H9 (cell line): Measurements from ENCODE around the gene ZNF346. TPM values are rescaled to one million over a fixed set of nuclear protein-coding genes. Genes with fewer than 3 reads are reported as not detected.

Experiments used
- DNase-seq: peaks from one replicate; pipeline ENCODE4 v3.0.0-alpha.2; 2017
- H2AFZ ChIP-seq: one replicate; pipeline ENCODE4 v1.6.1; 2013; ENCODE audit warnings: mild to moderate bottlenecking, low read length, control low read depth, moderate library complexity
- H2AK5ac ChIP-seq: 2 replicates; pipeline ENCODE4 v1.6.1; 2013; ENCODE audit warnings: low read length, control low read depth, mixed read lengths; ENCODE audit not compliant: insufficient read length
- H2BK120ac ChIP-seq: one replicate; pipeline ENCODE4 v1.6.1; 2013; ENCODE audit warnings: low read depth, mild to moderate bottlenecking, low read length, control low read depth, inconsistent platforms; ENCODE audit not compliant: poor library complexity, severe bottlenecking
- H2BK12ac ChIP-seq: 2 replicates; pipeline ENCODE4 v1.6.1; 2013; ENCODE audit warnings: low read length, control low read depth, mixed read lengths, low read depth; ENCODE audit not compliant: insufficient read length
- H2BK15ac ChIP-seq: 2 replicates; pipeline ENCODE4 v1.6.1; 2013; ENCODE audit warnings: low read depth, low read length, control low read depth
- H2BK20ac ChIP-seq: one replicate; pipeline ENCODE4 v1.6.1; 2013; ENCODE audit warnings: low read depth, mild to moderate bottlenecking, low read length, control low read depth, inconsistent platforms; ENCODE audit not compliant: poor library complexity, severe bottlenecking
- H2BK5ac ChIP-seq: 2 replicates; pipeline ENCODE4 v1.6.1; 2013; ENCODE audit warnings: low read length, control low read depth, mixed read lengths; ENCODE audit not compliant: insufficient read length
- H3K14ac ChIP-seq: 2 replicates; pipeline ENCODE4 v1.6.1; 2013; ENCODE audit warnings: low read length, control low read depth; ENCODE audit not compliant: insufficient read depth
- H3K18ac ChIP-seq: 2 replicates; pipeline ENCODE4 v1.6.1; 2013; ENCODE audit warnings: low read depth, mild to moderate bottlenecking, mixed read lengths, low read length, control low read depth; ENCODE audit not compliant: insufficient read length
- H3K23ac ChIP-seq: 2 replicates; pipeline ENCODE4 v1.6.1; 2013; ENCODE audit warnings: low read length, control low read depth, mixed read lengths, low read depth; ENCODE audit not compliant: insufficient read length
- H3K23me2 ChIP-seq: 2 replicates; pipeline ENCODE4 v1.6.1; 2013; ENCODE audit warnings: low read depth, mild to moderate bottlenecking, mixed read lengths, low read length, control low read depth; ENCODE audit not compliant: insufficient read length, poor library complexity, severe bottlenecking
- H3K27ac ChIP-seq: 2 replicates; pipeline ENCODE4 v1.5.1; 2013; ENCODE audit warnings: low read length, control low read depth, mixed read lengths, low read depth; ENCODE audit not compliant: insufficient read length
- H3K27me3 ChIP-seq: 2 replicates; pipeline ENCODE4 v1.6.1; 2013; ENCODE audit warnings: low read length, control low read depth, inconsistent platforms; ENCODE audit not compliant: insufficient read depth
- H3K4ac ChIP-seq: 2 replicates; pipeline ENCODE4 v1.6.1; 2013; ENCODE audit warnings: low read depth, mild to moderate bottlenecking, control low read depth, inconsistent platforms, low read length, moderate library complexity
- H3K4me1 ChIP-seq: 2 replicates; pipeline ENCODE4 v1.6.1; 2013; ENCODE audit warnings: low read length, control low read depth, inconsistent platforms; ENCODE audit not compliant: insufficient read depth
- H3K4me2 ChIP-seq: 2 replicates; pipeline ENCODE4 v1.6.1; 2013; ENCODE audit warnings: low read length, control low read depth, mixed read lengths; ENCODE audit not compliant: insufficient read length, insufficient read depth
- H3K56ac ChIP-seq: 2 replicates; pipeline ENCODE4 v1.6.1; 2013; ENCODE audit warnings: low read depth, mild to moderate bottlenecking, mixed read lengths, low read length, control low read depth; ENCODE audit not compliant: insufficient read length
- H3K79me1 ChIP-seq: 2 replicates; pipeline ENCODE4 v1.6.1; 2013; ENCODE audit warnings: low read depth, mild to moderate bottlenecking, moderate library complexity, low read length, control low read depth, inconsistent platforms; ENCODE audit not compliant: insufficient read depth, poor library complexity, severe bottlenecking
- H3K79me2 ChIP-seq: 2 replicates; pipeline ENCODE4 v1.6.1; 2013; ENCODE audit warnings: low read length, control low read depth, inconsistent platforms; ENCODE audit not compliant: insufficient read depth
- H3K9ac ChIP-seq: 2 replicates; pipeline ENCODE4 v1.6.1; 2013; ENCODE audit warnings: low read length, control low read depth, mixed read lengths; ENCODE audit not compliant: insufficient read length; ENCODE audit errors: extremely low read depth
- H3K9me3 ChIP-seq: one replicate; pipeline ENCODE4 v1.6.1; 2013; ENCODE audit warnings: low read depth, low read length, inconsistent platforms; ENCODE audit not compliant: control insufficient read depth
- H3T11ph ChIP-seq: one replicate; pipeline ENCODE4 v1.6.1; 2013; ENCODE audit warnings: mild to moderate bottlenecking, low read length, control low read depth, inconsistent platforms
- H4K20me1 ChIP-seq: one replicate; pipeline ENCODE4 v1.6.1; 2013; ENCODE audit not compliant: control insufficient read depth, insufficient read length, insufficient read depth
- H4K5ac ChIP-seq: 2 replicates; pipeline ENCODE4 v1.6.1; 2013; ENCODE audit warnings: low read depth, mild to moderate bottlenecking, mixed read lengths, low read length, control low read depth; ENCODE audit not compliant: insufficient read length
- H4K8ac ChIP-seq: replicated peaks from 2 replicates; pipeline ENCODE4 v1.6.1; 2013; ENCODE audit warnings: low read length, control low read depth, mixed read lengths, low read depth; ENCODE audit not compliant: insufficient read length
- H4K91ac ChIP-seq: 2 replicates; pipeline ENCODE4 v1.6.1; 2013; ENCODE audit warnings: low read depth, mild to moderate bottlenecking, moderate library complexity, mixed read lengths, low read length, control low read depth; ENCODE audit not compliant: insufficient read length
- H3K27ac Mint-ChIP-seq, 3 experiments: 2 replicates in 2 of 3; 3 replicates in 1 of 3; pipeline ENCODE4 v1.8.0; 2020 to 2021; ENCODE audit warnings: mixed read lengths in 3 of 3, mild to moderate bottlenecking in 1 of 3, moderate library complexity in 1 of 3
- H3K27me3 Mint-ChIP-seq: 2 replicates; pipeline ENCODE4 v1.8.0; 2021; ENCODE audit warnings: low read depth, mild to moderate bottlenecking, moderate library complexity, mixed read lengths
- H3K36me3 Mint-ChIP-seq, 3 experiments: 2 replicates in 2 of 3; 3 replicates in 1 of 3; pipeline ENCODE4 v1.8.0; 2020 to 2021; ENCODE audit warnings: low read depth in 3 of 3, mixed read lengths in 3 of 3; ENCODE audit not compliant: insufficient read depth in 1 of 3
- H3K4me1 Mint-ChIP-seq, 2 experiments: 2 replicates each; pipeline ENCODE4 v1.8.0; 2020; ENCODE audit warnings: mixed read lengths in 2 of 2
- H3K4me3 Mint-ChIP-seq, 2 experiments: 2 replicates in 1 of 2; 3 replicates in 1 of 2; pipeline ENCODE4 v1.8.0; 2020 to 2021; ENCODE audit warnings: mild to moderate bottlenecking in 2 of 2, mixed read lengths in 2 of 2, moderate library complexity in 1 of 2
- H3K9me3 Mint-ChIP-seq, 2 experiments: 2 replicates in 1 of 2; 3 replicates in 1 of 2; pipeline ENCODE4 v1.8.0; 2020; ENCODE audit warnings: mild to moderate bottlenecking in 2 of 2, mixed read lengths in 2 of 2, moderate library complexity in 1 of 2
- CTCF ChIP-seq: fragments of 200-600 bp; sonication (generic); conservative IDR thresholded peaks from 3 replicates; pipeline ENCODE4 v1.8.0; 2021; ENCODE audit warnings: antibody characterized with exemption, mild to moderate bottlenecking
- WGBS: extraction: QIAGEN DNeasy Blood & Tissue Kit; methylation state at CpG from one replicate; pipeline ENCODE4 v1.1.7; 2013; ENCODE audit warnings: missing lambda C conversion rate, low lambda C conversion rate, mixed read lengths; ENCODE audit not compliant: insufficient read length; ENCODE audit errors: extremely low coverage; 5-methylcytosine and 5-hydroxymethylcytosine counted together
- total RNA-seq: library from RNA; stranded (reverse); gene quantifications from 2 replicates; pipeline ENCODE4 v1.2.1, GENCODE V29; 2021

ZNF346 gene
- total RNA-seq, 1 experiment from 2014 or later, result 22.7 TPM

GRCh38 chr5:177079606-177080005, 57.1 kb downstream of the ZNF346 start:
- Histone ChIP-seq H4K20me1 (no peaks in the 10 kb centered on the region), H2BK20ac (no peak overlapping the region), H2BK5ac (no peak overlapping the region), H3K4ac (no peak overlapping the region), H4K8ac (no peak overlapping the region), H3K27me3 (no peaks in the 10 kb centered on the region), H3K79me1 (no peaks in the 10 kb centered on the region), H3K14ac (no peak overlapping the region), H3K23ac (no peak overlapping the region), H4K5ac (no peak overlapping the region), H3K18ac (no peak overlapping the region), H4K91ac (no peak overlapping the region), H3K23me2 (no peaks in the 10 kb centered on the region), H2AFZ (no peak overlapping the region), H3T11ph (no peak overlapping the region), H3K9me3 (no peaks in the 10 kb centered on the region), H3K27ac (no peak overlapping the region), H2BK12ac (no peak overlapping the region), H2BK120ac (no peak overlapping the region), H3K9ac (no peak overlapping the region), H3K79me2 (no peaks in the 10 kb centered on the region), H3K56ac (no peak overlapping the region), H2AK5ac (no peak overlapping the region), H3K4me1 (peaks cover 2% of the 10 kb centered on the region; the same call in 1 of the 2 replicates), H2BK15ac (no peak overlapping the region), H3K4me2 (no peak overlapping the region)
- Mint-ChIP-seq H3K9me3 (no peaks in the 10 kb centered on the region; a peak in 2 of 5 replicates), H3K27me3 (0 out of 2 replicates have a peak, but pooled peaks cover 2% of the 10 kb centered on the region), H3K27ac (peak overlapping the region in 1 of 3 experiments; percentile 64; a peak in 3 of 7 replicates), H3K4me1 (peaks cover 5 to 13% of the 10 kb centered on the region in 2 experiments), H3K4me3 (no peak overlapping the region), H3K36me3 (no peaks in the 10 kb centered on the region)
- no CpG with 5 or more reads among the region's 9 CpGs for WGBS
- TF ChIP-seq CTCF, result no peak
- no peak for DNase-seq
